GM12872 (cell line): ENCODE results near the gene NACC2.

Experiments used
- TF ChIP-seq, protein P1 (sequence below): IDR thresholded peaks from 3 replicates; pipeline ENCODE4 v1.5.1; 2011; ENCODE audit warnings: low read depth, mild to moderate bottlenecking, low read length, moderate library complexity; ENCODE audit not compliant: insufficient read depth

NACC2 gene

DNA sequence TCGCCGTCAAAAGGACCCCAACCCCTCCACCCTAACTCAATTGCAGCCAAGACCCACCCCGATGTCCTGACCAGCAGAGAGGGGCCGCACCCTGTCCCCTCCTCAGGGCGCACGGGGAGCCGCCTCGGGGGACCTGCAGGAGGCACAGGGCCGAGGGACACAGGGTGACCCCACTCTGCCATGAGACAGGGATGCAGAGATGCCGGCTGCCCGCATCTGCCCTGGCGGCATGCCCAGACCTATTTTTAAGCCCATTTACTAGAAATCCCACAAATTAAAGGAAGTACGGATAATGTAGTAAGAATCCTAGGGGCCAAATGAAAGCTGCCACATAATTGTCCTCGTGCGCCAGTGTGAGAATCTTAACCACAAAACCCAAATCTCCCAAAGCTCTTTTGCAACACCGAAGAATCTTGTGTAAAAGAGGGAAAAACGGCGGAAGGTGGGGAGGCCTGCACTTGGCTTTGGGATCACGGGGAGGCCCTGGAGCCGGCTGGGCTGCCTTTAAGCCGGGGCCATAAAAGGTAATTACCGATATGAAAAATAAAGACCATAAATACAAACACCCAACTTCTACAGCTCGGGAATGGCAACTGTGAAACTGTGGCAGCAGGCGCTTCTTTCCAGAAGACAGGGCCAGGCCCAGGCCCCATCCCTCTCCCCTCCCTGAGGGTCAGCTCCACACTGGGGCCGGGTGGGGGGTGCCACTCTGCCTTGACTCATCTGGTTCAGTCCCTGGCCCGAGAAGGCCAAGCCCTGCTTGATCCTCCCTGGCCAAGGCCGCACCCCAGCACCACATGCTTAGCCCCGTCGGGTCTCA lies 35.0 kb downstream of the NACC2 start:
- TF ChIP-seq, protein P1, sequence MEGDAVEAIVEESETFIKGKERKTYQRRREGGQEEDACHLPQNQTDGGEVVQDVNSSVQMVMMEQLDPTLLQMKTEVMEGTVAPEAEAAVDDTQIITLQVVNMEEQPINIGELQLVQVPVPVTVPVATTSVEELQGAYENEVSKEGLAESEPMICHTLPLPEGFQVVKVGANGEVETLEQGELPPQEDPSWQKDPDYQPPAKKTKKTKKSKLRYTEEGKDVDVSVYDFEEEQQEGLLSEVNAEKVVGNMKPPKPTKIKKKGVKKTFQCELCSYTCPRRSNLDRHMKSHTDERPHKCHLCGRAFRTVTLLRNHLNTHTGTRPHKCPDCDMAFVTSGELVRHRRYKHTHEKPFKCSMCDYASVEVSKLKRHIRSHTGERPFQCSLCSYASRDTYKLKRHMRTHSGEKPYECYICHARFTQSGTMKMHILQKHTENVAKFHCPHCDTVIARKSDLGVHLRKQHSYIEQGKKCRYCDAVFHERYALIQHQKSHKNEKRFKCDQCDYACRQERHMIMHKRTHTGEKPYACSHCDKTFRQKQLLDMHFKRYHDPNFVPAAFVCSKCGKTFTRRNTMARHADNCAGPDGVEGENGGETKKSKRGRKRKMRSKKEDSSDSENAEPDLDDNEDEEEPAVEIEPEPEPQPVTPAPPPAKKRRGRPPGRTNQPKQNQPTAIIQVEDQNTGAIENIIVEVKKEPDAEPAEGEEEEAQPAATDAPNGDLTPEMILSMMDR, result no peak

DNA sequence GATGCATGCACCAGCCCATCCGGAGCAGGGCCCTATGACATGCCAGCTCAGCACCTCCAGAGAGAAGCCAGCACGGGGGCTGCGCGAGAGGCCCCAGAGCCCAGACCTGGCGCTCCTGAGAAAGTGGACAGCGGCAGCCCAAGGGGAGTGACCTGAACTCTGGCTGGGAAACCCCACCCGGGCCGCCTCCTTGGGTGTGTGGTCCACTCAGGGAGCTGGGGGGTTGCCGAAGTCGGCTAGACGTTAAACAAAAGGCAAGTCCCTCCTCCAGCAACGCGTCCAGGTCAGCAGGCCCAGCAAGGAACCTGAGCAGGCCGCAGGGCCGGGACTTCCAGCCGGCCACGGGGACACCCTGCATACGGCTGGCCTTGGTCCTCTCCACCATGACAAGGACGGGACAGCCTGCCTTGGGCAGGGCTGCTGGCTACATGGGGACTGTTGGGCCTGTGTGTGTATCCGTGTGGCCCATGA lies 35.7 kb downstream of the NACC2 start:
- TF ChIP-seq, protein P1, result no peak

DNA sequence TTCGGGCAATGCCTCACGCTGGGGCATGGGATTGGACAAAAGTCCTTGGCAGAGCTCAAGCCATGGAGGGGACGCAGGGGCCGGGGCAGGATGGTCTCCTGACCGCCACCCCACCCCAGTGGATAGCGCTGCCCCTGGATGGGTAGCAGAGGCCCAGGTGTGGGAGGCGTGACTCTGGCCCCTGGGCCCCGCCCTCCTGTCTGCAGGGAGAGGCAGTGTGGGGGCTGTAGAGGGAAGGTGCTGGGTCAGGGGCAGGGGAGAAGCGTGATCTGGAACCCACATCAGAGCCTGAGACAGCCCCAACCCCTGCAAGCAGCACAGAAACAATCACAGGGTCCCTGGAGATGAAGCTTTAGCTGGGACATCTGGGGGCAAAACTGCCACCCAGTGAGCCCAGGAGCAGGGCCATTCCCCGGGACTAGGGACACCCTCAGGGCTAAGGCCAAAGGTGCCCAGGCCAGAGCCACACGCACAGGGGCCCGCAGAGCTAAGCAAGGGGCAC lies 36.2 kb downstream of the NACC2 start:
- TF ChIP-seq, protein P1, result no peak

DNA sequence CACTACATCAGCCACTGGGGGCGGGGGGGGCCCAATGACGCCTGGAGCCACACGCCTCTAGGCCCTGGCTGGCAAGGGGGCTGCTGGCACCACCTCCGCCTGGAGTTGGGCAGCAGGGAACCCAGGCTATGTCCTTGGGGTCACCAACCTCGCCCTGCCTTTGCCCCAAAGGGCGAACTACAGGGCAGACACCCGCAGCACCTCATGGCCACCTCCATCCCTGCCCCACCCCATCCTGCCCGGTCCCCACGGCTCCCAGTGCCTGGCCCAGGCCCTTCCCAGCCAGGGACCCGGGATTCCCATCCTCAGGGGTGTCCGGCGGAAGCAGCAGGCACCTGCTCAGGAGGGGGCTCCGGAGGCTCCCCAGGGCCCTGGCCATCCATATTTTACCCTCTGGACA lies 37.0 kb downstream of the NACC2 start:
- TF ChIP-seq, protein P1, result no peak

DNA sequence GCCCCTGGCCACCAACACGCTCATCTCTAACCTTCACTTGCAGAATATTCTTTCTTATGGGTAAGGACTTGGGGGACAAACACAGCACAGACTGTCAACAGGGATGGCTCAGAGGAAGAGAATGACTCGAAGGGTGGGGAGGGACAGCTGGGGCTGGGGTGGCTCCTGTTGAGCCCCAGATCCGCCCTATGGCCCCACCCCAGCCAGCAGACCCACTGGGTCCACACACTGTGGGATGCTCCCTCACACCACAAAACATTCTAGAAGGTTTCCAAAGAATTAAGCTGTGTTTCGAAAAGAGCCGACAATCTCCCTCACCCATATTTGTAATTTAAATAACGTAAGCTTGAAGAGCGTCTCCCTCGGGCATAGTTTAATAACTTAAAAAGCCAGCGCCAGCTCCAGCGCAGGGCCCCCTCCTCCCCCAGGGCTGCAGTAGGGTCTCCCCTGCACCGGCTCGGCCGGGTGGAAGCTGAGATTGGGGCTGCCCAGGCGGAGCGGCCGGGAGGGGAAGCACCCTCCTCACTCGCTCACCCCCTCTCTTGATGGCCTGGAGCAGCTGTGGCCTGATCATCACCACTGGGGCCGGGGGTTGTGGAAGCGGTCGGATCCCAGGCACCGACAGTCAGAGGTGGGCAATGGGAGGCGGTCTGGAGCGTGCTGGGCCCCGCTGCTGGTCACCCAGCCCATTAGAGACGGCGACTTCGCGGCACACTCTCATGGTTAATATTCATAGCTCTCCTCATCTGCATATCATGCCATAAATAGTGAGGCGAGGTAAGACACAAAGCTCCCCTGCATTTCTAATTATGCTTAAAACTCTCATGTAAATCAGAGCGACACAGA lies 37.6 kb downstream of the NACC2 start:
- TF ChIP-seq, protein P1, result no peak

DNA sequence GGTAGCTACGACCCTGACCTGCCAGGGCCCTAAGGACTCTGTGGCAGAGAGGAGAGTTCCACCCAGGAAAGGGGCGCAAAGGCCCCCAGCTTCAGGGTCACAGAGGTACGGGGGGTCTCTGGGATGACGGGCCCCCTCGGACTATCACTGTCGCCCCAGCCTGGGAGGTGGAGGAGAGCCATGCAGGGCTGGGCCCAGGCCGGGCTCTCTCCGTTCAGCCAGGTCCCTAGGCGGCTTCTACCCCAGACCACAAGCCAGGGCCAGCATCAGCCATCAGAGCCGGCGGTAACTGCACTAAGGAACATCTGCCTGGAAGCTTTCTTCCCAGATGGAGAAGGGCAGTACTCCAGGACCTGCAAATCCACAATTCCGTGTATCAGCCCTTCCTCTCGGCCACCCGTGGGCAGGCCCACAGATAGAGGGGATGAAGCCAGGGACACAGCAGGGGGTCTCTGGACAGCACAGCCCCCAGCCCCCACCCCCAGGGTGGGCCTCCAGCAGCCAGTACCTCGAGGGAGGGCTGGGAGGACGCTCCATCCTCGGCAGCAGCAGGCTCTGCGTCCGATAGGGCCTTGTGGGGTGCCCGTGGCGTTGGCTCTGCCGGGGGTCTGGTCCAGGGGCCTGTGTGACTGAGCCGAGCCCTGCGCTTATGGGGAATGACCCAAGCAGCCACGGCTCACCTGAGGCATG lies 38.4 kb downstream of the NACC2 start:
- TF ChIP-seq, protein P1, result no peak
